NCI-H226 (cell line): Measurements from ENCODE around the gene GNRHR.

Experiments
- DNase-seq: peaks from one replicate; pipeline ENCODE4 v3.0.0-alpha.2; 2015

GNRHR gene

DNA sequence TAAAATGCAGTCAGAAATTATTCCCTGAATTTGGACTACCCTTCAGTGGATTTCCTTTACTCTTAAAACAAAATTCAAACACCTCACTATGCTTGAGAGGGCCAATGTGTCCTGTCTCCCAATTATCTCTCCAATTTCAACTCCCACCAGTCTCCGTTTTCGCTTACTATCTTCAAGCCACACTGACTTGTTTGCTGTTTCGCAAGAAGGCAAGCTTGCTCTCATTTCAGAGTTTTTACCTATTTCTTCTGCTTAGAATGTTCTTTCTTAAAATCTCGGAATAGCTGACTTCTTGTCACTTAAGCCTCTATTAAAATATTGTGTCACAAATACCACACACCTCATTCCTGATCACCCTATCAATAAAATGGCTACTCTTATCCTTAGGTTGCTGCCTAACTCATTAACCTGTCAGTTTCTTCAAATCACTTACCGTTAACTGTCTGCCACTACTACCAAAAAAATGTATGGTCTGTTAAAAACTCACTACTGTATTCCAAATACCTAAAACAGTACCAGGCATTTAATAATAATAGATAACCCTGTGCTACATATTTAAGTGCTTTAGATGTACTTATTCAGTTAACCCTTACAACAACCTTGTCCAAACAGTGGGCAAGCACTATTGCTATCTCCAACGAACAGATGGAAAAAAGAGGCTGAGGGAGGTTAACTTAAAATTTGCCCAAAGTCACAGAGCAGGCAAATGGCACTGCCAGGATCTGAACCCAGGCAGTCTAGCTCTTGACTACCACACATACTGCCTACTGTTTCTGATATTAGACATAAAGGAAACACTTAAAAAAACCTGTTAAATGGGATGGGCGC, 56.1 kb downstream of the GNRHR start:
- DNase-seq = no peak

GRCh38 chr4:67696061-67696460, 58.1 kb downstream of the GNRHR start:
- DNase-seq = no peak

GRCh38 chr4:67694662-67695061, 59.5 kb downstream of the GNRHR start:
- DNase-seq = no peak

DNA sequence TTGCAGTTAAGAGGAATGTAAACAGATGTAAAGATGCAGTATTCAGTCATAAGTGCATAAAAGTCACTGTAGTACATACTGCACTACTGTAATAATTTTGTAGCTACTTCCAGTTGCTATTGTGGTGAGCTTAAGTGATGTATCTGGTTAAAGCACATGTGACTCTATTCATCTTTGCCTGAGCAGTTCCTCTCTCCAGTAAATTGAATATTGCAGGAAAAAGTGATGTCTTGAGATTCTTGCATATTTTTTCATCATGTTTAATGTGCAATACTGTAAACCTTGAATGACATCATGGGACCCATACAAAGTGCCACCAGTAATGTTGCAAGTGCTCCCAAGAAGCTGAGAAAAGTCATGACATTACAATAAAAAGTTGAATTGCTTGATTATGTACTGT, 62.9 kb downstream of the GNRHR start:
- no peak for DNase-seq
